DND-41 (cell line): ENCODE results near the gene SEPTIN10.

Source experiments
- ATAC-seq: fragments of 200-7000 bp; cut with Tn5 transposase; 3 replicates; pipeline ENCODE4 v1.9.1; 2021; ENCODE audit warnings: low read depth; ENCODE audit not compliant: insufficient read depth
- DNase-seq: peaks from one replicate; pipeline ENCODE4 v3.0.0-alpha.2; 2020
- H2AFZ ChIP-seq: 2 replicates; pipeline ENCODE4 v1.6.0; 2012; ENCODE audit warnings: low read depth, low read length
- H3K27ac ChIP-seq: 2 replicates; pipeline ENCODE4 v1.5.1; 2012; ENCODE audit warnings: low read length, inconsistent platforms
- H3K27me3 ChIP-seq: fragments of 200-600 bp; sonication (generic); 2 replicates; pipeline ENCODE4 v1.6.0; 2012; ENCODE audit warnings: low read length, mild to moderate bottlenecking, inconsistent platforms; ENCODE audit not compliant: insufficient read depth, poor library complexity
- H3K36me3 ChIP-seq: 2 replicates; pipeline ENCODE4 v1.5.1; 2012; ENCODE audit warnings: low read length, inconsistent platforms; ENCODE audit not compliant: insufficient read depth
- H3K4me1 ChIP-seq: 2 replicates; pipeline ENCODE4 v1.5.1; 2012; ENCODE audit warnings: mild to moderate bottlenecking, low read length; ENCODE audit not compliant: insufficient read depth
- H3K4me2 ChIP-seq: 2 replicates; pipeline ENCODE4 v1.6.0; 2012; ENCODE audit warnings: mild to moderate bottlenecking, moderate library complexity, low read length, inconsistent platforms; ENCODE audit not compliant: insufficient read depth
- H3K4me3 ChIP-seq, 2 experiments: fragments of 200-600 bp in 1 of 2; shearing (Covaris generic) in 1 of 2; 2 replicates each; pipeline ENCODE4 v1.5.1; 2012 to 2016; ENCODE audit warnings: inconsistent platforms in 2 of 2, low read length in 2 of 2, mild to moderate bottlenecking in 2 of 2, low read depth in 1 of 2, moderate library complexity in 1 of 2
- H3K79me2 ChIP-seq: 2 replicates; pipeline ENCODE4 v1.6.0; 2012; ENCODE audit warnings: low read length, inconsistent platforms; ENCODE audit not compliant: insufficient read depth
- H3K9ac ChIP-seq: 2 replicates; pipeline ENCODE4 v1.6.0; 2012; ENCODE audit warnings: low read depth, mild to moderate bottlenecking, inconsistent platforms, low read length, moderate library complexity
- H3K9me3 ChIP-seq: 2 replicates; pipeline ENCODE4 v1.5.1; 2012; ENCODE audit warnings: low read length, moderate library complexity, mild to moderate bottlenecking, inconsistent platforms; ENCODE audit not compliant: insufficient read depth, severe bottlenecking
- H4K20me1 ChIP-seq: 2 replicates; pipeline ENCODE4 v1.6.0; 2012; ENCODE audit warnings: low read length; ENCODE audit not compliant: insufficient read depth
- EZH2 ChIP-seq: IDR thresholded peaks from 3 replicates; pipeline ENCODE4 v1.6.1; 2012; ENCODE audit warnings: borderline replicate concordance, low read depth, mild to moderate bottlenecking, moderate library complexity, low read length, inconsistent platforms; ENCODE audit not compliant: severe bottlenecking
- TF ChIP-seq, protein P1 (sequence below): IDR thresholded peaks from 2 replicates; pipeline ENCODE4 v1.5.1; 2012; ENCODE audit warnings: borderline replicate concordance, low read length, moderate library complexity, mild to moderate bottlenecking; ENCODE audit not compliant: poor library complexity, severe bottlenecking; ENCODE audit errors: extremely low read depth

The SEPTIN10 gene

DNA sequence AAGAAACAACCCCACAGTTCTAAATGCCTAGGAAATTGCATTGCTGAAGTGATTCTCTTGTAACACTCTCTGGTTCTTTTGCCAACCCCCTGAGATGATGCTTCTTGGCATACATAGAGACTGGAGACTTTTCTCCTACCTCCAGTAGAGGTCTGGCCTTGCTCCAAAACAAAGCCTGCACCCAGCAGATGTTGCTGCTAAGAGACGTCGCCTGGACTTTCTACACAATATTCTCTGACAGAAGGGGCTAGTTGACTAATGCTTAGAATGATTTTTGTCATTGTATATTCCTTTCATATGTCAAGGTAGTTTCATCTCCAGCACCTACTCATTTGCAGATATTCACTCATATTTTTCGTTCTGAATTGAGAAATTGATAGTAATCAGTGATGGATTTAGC lies 25.0 kb upstream of the SEPTIN10 start:
- no peaks in the 10 kb centered on the region for H3K27me3 ChIP-seq
- no peak overlapping the region for H3K27ac ChIP-seq
- TF ChIP-seq, protein P1, sequence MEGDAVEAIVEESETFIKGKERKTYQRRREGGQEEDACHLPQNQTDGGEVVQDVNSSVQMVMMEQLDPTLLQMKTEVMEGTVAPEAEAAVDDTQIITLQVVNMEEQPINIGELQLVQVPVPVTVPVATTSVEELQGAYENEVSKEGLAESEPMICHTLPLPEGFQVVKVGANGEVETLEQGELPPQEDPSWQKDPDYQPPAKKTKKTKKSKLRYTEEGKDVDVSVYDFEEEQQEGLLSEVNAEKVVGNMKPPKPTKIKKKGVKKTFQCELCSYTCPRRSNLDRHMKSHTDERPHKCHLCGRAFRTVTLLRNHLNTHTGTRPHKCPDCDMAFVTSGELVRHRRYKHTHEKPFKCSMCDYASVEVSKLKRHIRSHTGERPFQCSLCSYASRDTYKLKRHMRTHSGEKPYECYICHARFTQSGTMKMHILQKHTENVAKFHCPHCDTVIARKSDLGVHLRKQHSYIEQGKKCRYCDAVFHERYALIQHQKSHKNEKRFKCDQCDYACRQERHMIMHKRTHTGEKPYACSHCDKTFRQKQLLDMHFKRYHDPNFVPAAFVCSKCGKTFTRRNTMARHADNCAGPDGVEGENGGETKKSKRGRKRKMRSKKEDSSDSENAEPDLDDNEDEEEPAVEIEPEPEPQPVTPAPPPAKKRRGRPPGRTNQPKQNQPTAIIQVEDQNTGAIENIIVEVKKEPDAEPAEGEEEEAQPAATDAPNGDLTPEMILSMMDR = no peak
- no peak for TF ChIP-seq EZH2
- no peaks in the 10 kb centered on the region for H3K36me3 ChIP-seq
- H4K20me1 ChIP-seq = no peaks in the 10 kb centered on the region
- DNase-seq (no peak), ATAC-seq (no peak)
- H3K79me2 ChIP-seq = no peaks in the 10 kb centered on the region
- H3K4me3 ChIP-seq = no peak overlapping the region
- H3K9ac ChIP-seq = no peak overlapping the region
- H3K4me2 ChIP-seq = no peak overlapping the region
- H3K4me1 ChIP-seq = no peaks in the 10 kb centered on the region
- H3K9me3 ChIP-seq = no peaks in the 10 kb centered on the region
- no peak overlapping the region for H2AFZ ChIP-seq

DNA sequence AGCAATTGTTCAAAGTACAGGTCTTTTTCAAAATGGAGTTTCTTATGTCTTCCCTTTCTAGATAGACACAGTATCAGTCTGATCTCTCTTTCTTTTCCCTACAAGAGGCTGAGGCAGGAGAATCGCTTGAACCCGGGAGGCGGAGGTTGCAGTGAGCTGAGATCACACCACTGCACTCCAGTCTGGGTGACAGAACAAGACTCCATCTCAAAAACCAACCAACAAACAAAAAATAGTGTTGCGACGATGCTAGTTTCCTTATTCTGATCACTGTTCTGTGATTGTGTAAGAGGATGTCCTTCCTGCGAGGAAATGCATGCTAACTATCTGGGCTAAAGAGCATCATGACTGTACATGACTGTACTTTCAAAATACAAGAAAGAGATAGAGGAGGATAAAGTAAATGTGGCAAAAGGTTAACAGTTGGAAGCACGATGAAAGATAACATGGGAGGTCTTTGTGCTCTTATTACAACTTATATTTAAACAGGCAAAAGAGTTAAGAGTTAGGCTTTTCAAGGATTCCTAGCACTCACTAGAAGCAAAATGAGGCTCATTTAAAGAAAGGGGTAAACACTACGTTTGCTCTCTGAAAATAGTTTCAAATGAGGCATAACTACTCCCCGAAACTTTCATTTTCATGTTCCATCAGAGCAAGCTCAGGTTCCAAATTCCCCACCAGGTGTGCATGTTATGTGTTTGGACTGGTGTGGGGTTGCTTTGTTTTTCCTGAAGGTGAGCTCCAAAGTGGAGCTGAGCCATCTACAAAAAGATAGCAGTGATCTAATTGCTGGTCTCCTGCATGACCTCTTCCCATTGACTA lies 24.2 kb upstream of the SEPTIN10 start:
- H2AFZ ChIP-seq = no peak overlapping the region

DNA sequence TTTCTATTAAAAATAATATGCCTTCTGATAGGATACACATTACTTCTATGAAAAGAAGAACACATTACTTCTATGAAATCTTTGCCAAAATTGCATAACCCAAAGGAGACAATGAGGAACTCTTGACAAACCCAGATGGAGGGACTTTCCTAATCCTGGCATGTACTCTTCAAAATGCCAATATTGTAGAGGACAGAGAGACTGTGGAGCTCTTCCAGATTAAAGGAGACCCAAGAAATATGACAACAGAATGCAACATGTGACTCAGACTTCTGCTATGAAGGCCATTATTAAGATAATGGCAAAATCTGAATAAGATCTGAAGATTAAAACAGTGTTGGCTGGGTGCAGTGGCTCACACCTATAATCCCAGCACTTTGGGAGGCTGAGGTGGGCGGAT lies 22.6 kb upstream of the SEPTIN10 start:
- TF ChIP-seq, protein P1 = no peak
- no peak for TF ChIP-seq EZH2
- no peak for DNase-seq
- Histone ChIP-seq H3K79me2 (no peaks in the 10 kb centered on the region), H3K27ac (no peak overlapping the region), H3K9me3 (no peaks in the 10 kb centered on the region), H2AFZ (no peak overlapping the region), H3K36me3 (no peaks in the 10 kb centered on the region), H3K4me3 (no peak overlapping the region), H3K4me1 (no peaks in the 10 kb centered on the region), H3K9ac (no peak overlapping the region), H3K4me2 (no peak overlapping the region), H3K27me3 (no peaks in the 10 kb centered on the region), H4K20me1 (no peaks in the 10 kb centered on the region)
- ATAC-seq = no peak

More for the DNA sequence above, 24.2 kb upstream of the SEPTIN10 start:
- H4K20me1 ChIP-seq = no peaks in the 10 kb centered on the region
- DNase-seq (no peak), ATAC-seq (no peak)
- no peaks in the 10 kb centered on the region for H3K36me3 ChIP-seq
- no peaks in the 10 kb centered on the region for H3K27me3 ChIP-seq
- H3K4me3 ChIP-seq = no peak overlapping the region
- no peak overlapping the region for H3K9ac ChIP-seq
- no peak overlapping the region for H3K4me2 ChIP-seq
- no peak overlapping the region for H3K27ac ChIP-seq
- TF ChIP-seq, protein P1 = no peak
- no peak for TF ChIP-seq EZH2
- H3K79me2 ChIP-seq = no peaks in the 10 kb centered on the region
- no peaks in the 10 kb centered on the region for H3K4me1 ChIP-seq
- no peaks in the 10 kb centered on the region for H3K9me3 ChIP-seq
